Testis (tissue), 3 donors: ENCODE results near the gene LYSMD3. TPM values are rescaled to one million over a fixed set of nuclear protein-coding genes. Genes with fewer than 3 reads are reported as not detected.

Experiments used
- DNase-seq: peaks from one replicate; pipeline ENCODE4 v3.0.0-alpha.2; 2019
- H3K27ac ChIP-seq, 2 donors: fragments of 200-600 bp; sonication (generic); one replicate each; pipeline ENCODE4 v1.5.1; 2019
- H3K27me3 ChIP-seq: fragments of 200-600 bp; sonication (generic); one replicate; pipeline ENCODE4 v1.5.1; 2019
- H3K36me3 ChIP-seq: fragments of 200-600 bp; sonication (generic); one replicate; pipeline ENCODE4 v1.5.1; 2017; ENCODE audit warnings: low read depth; ENCODE audit errors: missing control alignments
- H3K4me1 ChIP-seq: fragments of 200-600 bp; sonication (generic); one replicate; pipeline ENCODE4 v1.5.1; 2019
- H3K4me3 ChIP-seq, 2 donors: fragments of 200-600 bp; sonication (generic); one replicate each; pipeline ENCODE4 v1.5.1; 2017 to 2019
- H3K9me3 ChIP-seq: fragments of 200-600 bp; sonication (generic); one replicate; pipeline ENCODE4 v1.5.1; 2017
- POLR2A ChIP-seq: fragments of 450-650 bp; IDR thresholded peaks from one replicate; pipeline ENCODE4 v1.6.1; 2017; ENCODE audit warnings: antibody characterized with exemption, mild to moderate bottlenecking, moderate library complexity
- WGBS, 2 donors: methylation state at CpG; one replicate each; pipeline ENCODE4 v1.1.5; 2018; 5-methylcytosine and 5-hydroxymethylcytosine counted together
- intact Hi-C: fragments of 100-400 bp; cut with DNase I; formaldehyde crosslinking; loops from one replicate; pipeline ENCODE4 v1.15.1; 2023; ENCODE audit warnings: low total_unique reads
- polyA plus RNA-seq: library from polyadenylated mRNA; stranded (reverse); fragments of 350-450 nt; fragmentation: Illumina TruSeq; extraction: RNeasy Lipid Tissue Mini Kit (QIAGEN cat#74804); gene quantifications from one replicate; pipeline ENCODE4 v1.2.3, GENCODE V29; 2014; ENCODE audit warnings: low read depth, low replicate concordance; ENCODE audit not compliant: insufficient read depth
- total RNA-seq, 2 donors: library from RNA; depleted of rRNA; stranded (reverse); fragments of >200 nt; gene quantifications; one replicate each; pipeline ENCODE4 v1.2.3, GENCODE V29; 2016
- TF ChIP-seq, protein P1 (sequence below), 3 experiments: fragments of 450-650 bp in 2 of 3; fragments of 200-600 bp in 1 of 3; sonication (generic) in 1 of 3; IDR thresholded peaks; one replicate each; pipeline ENCODE4 v1.5.1; 2016 to 2019; ENCODE audit warnings: antibody characterized with exemption in 3 of 3, mild to moderate bottlenecking in 2 of 3, moderate library complexity in 1 of 3

The LYSMD3 gene
- total and polyA plus RNA-seq, 3 donors from 2014 or later: 9.4 to 11.0 (median 10.4) TPM

DNA sequence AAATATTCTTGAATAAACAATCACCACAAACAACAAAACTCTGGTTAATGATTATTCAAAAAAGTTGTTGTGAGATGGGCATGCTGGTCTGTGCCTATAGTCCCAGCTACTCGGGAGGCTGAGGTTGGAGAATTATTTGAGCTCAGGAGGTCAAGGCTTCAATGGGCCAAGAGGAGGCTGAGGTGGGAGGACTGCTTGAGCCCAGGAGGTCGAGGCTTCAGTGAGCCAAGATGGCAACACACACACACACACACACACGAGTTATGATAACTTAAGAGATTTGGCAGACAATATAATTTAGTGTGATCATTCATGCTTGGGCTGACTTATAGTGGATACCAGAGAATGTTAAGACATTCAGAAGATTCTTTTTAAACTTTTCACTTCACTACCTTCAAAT, 14.9 kb downstream of the LYSMD3 start:
- intact Hi-C loops: no loop called here
- no peak for DNase-seq

DNA sequence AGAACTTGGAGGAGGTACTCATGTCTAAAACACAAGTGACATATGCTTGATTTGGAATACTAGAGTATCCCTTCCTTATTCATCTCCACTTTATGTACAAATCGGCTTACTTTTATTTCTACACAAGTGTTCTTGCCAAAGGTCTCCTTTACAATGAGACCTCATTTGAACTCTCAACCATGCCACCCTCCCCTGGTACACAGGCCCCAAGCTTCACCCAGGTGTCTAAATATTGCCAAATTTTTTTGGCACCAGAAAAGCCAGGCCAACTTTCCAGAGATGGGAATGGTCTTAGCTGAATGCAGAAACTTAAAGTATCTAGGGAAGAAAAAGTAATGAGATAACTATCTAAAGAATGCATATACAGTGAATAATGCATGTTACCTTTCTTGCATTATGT, 18.9 kb downstream of the LYSMD3 start:
- H3K27ac ChIP-seq: no peak overlapping the region
- no peaks in the 10 kb centered on the region for H3K27me3 ChIP-seq
- H3K4me3 ChIP-seq: no peak overlapping the region
- intact Hi-C loops: no loop called here
- no peak for TF ChIP-seq POLR2A
- TF ChIP-seq, protein P1, sequence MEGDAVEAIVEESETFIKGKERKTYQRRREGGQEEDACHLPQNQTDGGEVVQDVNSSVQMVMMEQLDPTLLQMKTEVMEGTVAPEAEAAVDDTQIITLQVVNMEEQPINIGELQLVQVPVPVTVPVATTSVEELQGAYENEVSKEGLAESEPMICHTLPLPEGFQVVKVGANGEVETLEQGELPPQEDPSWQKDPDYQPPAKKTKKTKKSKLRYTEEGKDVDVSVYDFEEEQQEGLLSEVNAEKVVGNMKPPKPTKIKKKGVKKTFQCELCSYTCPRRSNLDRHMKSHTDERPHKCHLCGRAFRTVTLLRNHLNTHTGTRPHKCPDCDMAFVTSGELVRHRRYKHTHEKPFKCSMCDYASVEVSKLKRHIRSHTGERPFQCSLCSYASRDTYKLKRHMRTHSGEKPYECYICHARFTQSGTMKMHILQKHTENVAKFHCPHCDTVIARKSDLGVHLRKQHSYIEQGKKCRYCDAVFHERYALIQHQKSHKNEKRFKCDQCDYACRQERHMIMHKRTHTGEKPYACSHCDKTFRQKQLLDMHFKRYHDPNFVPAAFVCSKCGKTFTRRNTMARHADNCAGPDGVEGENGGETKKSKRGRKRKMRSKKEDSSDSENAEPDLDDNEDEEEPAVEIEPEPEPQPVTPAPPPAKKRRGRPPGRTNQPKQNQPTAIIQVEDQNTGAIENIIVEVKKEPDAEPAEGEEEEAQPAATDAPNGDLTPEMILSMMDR (IDR thresholded peaks at IDR 0.05): no peak
- H3K36me3 ChIP-seq: no peaks in the 10 kb centered on the region
- DNase-seq: no peak
- no peaks in the 10 kb centered on the region for H3K4me1 ChIP-seq
- 91 to 93% methylated on average over 1 of the region's 1 CpG for WGBS, 2 donors
- no peaks in the 10 kb centered on the region for H3K9me3 ChIP-seq

More for the DNA sequence above, 14.9 kb downstream of the LYSMD3 start:
- Histone ChIP-seq H3K36me3 (no peaks in the 10 kb centered on the region), H3K27me3 (no peaks in the 10 kb centered on the region), H3K4me3 (no peak overlapping the region), H3K4me1 (no peaks in the 10 kb centered on the region), H3K9me3 (no peaks in the 10 kb centered on the region), H3K27ac (no peak overlapping the region)
- no peak for TF ChIP-seq POLR2A
- 77 to 82% methylated on average over 3 of the region's 3 CpGs for WGBS, 2 donors

DNA sequence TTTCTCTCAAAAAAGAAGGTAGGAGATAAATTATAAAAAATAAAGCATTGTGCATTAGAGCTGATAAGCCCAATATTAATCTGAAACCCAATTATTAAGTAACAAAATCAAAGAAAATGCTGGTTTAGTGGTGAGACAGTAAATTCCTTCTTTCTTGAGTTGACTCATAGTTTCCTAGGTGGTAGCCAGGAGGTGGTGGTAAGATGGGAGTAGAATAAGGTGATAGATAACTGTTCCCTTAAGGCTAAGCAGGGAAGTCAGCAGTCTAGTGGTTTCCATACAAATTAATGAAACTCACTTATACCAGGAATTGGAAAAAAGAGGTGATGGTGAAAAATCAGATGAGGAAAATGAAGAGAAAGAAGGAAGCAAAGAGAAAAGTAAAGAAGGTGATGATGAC, 23.2 kb downstream of the LYSMD3 start:
- intact Hi-C loops: no loop called here
- H3K9me3 ChIP-seq: no peaks in the 10 kb centered on the region
- TF ChIP-seq POLR2A: no peak
- TF ChIP-seq, protein P1 (IDR thresholded peaks at IDR 0.05): no peak

DNA sequence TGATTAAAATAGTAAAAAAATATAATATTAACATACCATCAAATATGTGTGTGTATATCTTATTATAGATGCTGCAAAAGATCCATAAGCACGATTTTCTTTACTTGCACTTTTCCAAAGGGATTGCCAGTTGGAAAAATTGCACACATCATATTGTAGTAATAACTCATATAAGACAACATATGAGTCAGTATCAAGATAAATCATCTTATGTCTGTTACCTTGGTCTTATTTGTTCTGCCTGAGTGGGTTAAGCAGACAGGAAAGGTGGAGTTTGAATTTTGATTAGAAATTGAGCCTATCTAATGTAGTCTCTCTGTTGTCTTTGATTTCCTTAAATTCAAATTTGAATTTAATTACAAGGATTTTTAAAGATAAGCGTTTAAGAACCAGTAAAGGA, 24.6 kb downstream of the LYSMD3 start:
- intact Hi-C loops: no loop called here
- WGBS, 2 donors: 92% methylated on average over 2 of the region's 2 CpGs
- no peak overlapping the region for H3K4me3 ChIP-seq

More for the DNA sequence above, 23.2 kb downstream of the LYSMD3 start:
- Histone ChIP-seq H3K36me3 (no peaks in the 10 kb centered on the region), H3K4me1 (no peaks in the 10 kb centered on the region), H3K4me3 (no peak overlapping the region), H3K27ac (no peak overlapping the region), H3K27me3 (no peaks in the 10 kb centered on the region)
- no peak for DNase-seq

DNA sequence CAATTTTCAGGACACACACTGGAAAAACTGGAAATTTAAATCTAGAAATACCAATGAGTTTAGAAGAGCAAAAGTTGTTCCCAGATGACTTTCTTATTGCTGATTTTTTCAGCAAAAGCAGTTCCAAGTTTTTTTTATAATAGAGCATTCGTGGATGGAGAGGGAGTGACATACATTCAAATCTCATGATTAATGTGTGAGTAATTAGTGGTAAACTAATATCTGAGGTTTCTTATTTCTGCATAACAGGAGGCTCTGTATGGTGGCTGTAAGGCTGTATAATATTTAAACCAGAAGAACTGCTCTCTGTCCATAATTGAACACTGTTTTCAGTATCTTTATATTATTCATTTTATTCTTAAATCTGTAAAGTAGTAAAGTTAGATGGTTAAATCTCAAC, 25.8 kb downstream of the LYSMD3 start:
- 79 to 86% methylated on average over 1 of the region's 1 CpG for WGBS, 2 donors
- Histone ChIP-seq H3K4me3 (no peak overlapping the region), H3K9me3 (no peaks in the 10 kb centered on the region), H3K27ac (no peak overlapping the region), H3K27me3 (no peaks in the 10 kb centered on the region), H3K36me3 (no peaks in the 10 kb centered on the region), H3K4me1 (no peaks in the 10 kb centered on the region)
- no peak for DNase-seq
- intact Hi-C loops: no loop called here
- TF ChIP-seq, protein P1 (IDR thresholded peaks at IDR 0.05): no peak
- TF ChIP-seq POLR2A: no peak

More for the DNA sequence above, 24.6 kb downstream of the LYSMD3 start:
- Histone ChIP-seq H3K4me1 (no peaks in the 10 kb centered on the region), H3K27me3 (no peaks in the 10 kb centered on the region), H3K9me3 (no peaks in the 10 kb centered on the region), H3K27ac (no peak overlapping the region), H3K36me3 (no peaks in the 10 kb centered on the region)
- no peak for DNase-seq
- TF ChIP-seq, protein P1 (IDR thresholded peaks at IDR 0.05): no peak
- TF ChIP-seq POLR2A: no peak
